Esophagus muscularis mucosa (tissue), 4 donors: ENCODE measurements around the gene ZDHHC24. TPM values are rescaled to one million over a fixed set of nuclear protein-coding genes. Genes with fewer than 3 reads are reported as not detected.

ENCODE experiments used
- DNase-seq: peaks from one replicate; pipeline ENCODE4 v3.0.0-alpha.2; 2017; ENCODE audit errors: extremely low spot score
- H3K27ac ChIP-seq, 4 donors: fragments of 200-600 bp; sonication (generic); replicated peaks in 1 of 4; 1 replicate in 3 of 4; 2 replicates in 1 of 4; pipeline ENCODE4 v1.5.1; 2016 to 2019; ENCODE audit warnings: mild to moderate bottlenecking in 1 of 4
- H3K27me3 ChIP-seq, 4 donors: fragments of 200-600 bp; sonication (generic); one replicate each; pipeline versions ENCODE4 v1.5.1 to v1.6.0; 2016 to 2019
- H3K36me3 ChIP-seq, 4 donors: fragments of 200-600 bp; sonication (generic); one replicate each; pipeline ENCODE4 v1.5.1; 2016 to 2019
- H3K4me1 ChIP-seq, 4 donors: fragments of 200-600 bp; sonication (generic); one replicate each; pipeline ENCODE4 v1.5.1; 2016 to 2019
- H3K4me3 ChIP-seq, 4 donors: fragments of 200-600 bp; sonication (generic); 1 replicate in 2 of 4; 2 replicates in 2 of 4; pipeline ENCODE4 v1.5.1; 2016 to 2019; ENCODE audit warnings: mild to moderate bottlenecking in 4 of 4, moderate library complexity in 1 of 4
- H3K9me3 ChIP-seq, 4 donors: fragments of 200-600 bp; sonication (generic); 1 replicate in 3 of 4; 2 replicates in 1 of 4; pipeline ENCODE4 v1.5.1; 2016 to 2019
- CTCF ChIP-seq, 3 experiments: fragments of 200-600 bp in 2 of 3; fragments of 450-650 bp in 1 of 3; sonication (generic) in 2 of 3; IDR thresholded peaks; one replicate each; pipeline ENCODE4 v1.5.1; 2017 to 2019; ENCODE audit warnings: antibody characterized with exemption in 3 of 3, mild to moderate bottlenecking in 2 of 3, moderate library complexity in 1 of 3
- EP300 ChIP-seq: sonication (generic); formaldehyde crosslinking; IDR thresholded peaks from one replicate; pipeline ENCODE4 v1.6.1; 2017; ENCODE audit warnings: antibody characterized with exemption
- POLR2A ChIP-seq: fragments of 450-650 bp; IDR thresholded peaks from one replicate; pipeline ENCODE4 v1.6.1; 2017; ENCODE audit warnings: antibody characterized with exemption, moderate library complexity, mild to moderate bottlenecking, low read depth
- POLR2AphosphoS5 ChIP-seq, 2 donors: sonication (generic); formaldehyde crosslinking; IDR thresholded peaks; one replicate each; pipeline ENCODE4 v1.6.1; 2017; ENCODE audit warnings: antibody characterized with exemption in 2 of 2
- WGBS: methylation state at CpG from one replicate; pipeline ENCODE4 v1.1.5; 2018; 5-methylcytosine and 5-hydroxymethylcytosine counted together
- intact Hi-C: fragments of 100-400 bp; cut with DNase I; formaldehyde crosslinking; loops from one replicate; pipeline ENCODE4 v1.15.1; 2023
- total RNA-seq, 4 donors: library from RNA; depleted of rRNA; stranded (reverse); fragments of >200 nt; gene quantifications; one replicate each; pipeline versions ENCODE4 v1.1.0 to v1.2.1, GENCODE V29; 2016

Gene ZDHHC24
- total RNA-seq, 4 donors from 2014 or later = 7.6 to 16.2 (median 12.2) TPM

DNA sequence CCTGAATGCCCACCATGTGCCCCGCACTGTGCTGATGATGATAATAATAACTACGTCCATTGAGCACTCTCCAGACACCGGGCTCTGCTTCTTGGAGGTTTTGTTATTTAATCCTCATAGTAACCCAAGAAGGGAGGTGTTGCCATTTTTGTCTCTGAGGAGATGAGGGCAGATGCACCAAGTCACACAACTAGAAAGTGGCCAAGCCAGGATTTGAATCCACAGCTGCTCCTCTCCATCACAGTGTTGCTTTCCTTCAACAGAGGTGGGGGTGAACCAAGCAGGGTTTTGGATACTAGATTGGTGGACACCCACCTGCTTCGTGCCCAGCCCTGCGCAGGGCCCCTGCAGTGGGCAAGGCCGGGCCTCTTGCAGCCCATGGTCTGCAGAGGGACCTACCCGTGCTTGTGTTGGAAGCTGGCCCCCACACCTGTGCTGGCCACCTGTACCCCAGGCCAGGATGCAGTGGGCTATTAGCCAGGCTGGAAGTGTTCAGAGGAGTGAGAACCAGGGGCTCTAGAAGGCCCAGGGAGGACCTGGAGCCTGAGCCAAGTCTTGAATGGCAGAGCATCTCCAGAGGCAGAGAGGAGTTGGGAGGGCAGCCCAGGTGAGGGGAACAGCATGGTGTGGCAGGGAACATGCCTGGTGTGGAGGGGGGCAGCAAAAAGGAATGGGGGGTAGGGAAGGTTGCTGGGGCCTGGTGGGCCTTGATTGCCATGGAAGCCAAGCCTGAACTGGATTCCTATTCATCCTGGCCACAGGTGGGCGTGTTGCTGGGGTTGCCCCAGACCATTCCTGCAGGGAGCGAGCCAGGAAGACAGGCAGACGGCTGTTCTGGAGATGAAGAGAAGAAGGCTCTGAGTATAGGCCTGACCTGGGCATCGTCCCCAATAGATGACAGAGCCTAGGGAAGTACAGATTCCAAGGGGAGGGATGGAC lies 68.3 kb downstream of the ZDHHC24 start:
- Histone ChIP-seq H3K36me3 (peaks cover 21 to 43% (median 38%) of the 10 kb centered on the region in 4 donors), H3K27ac (no peak overlapping the region), H3K27me3 (no peaks in the 10 kb centered on the region), H3K4me3 (no peak overlapping the region), H3K4me1 (peaks cover 8 to 27% (median 22%) of the 10 kb centered on the region in 4 donors), H3K9me3 (no peaks in the 10 kb centered on the region)
- intact Hi-C loops = no loop called here
- 87% methylated on average over 11 of the region's 11 CpGs for WGBS
- no peak for TF ChIP-seq CTCF (IDR thresholded peaks at IDR 0.05)
- TF ChIP-seq POLR2A = no peak
- no peak for TF ChIP-seq POLR2AphosphoS5 (IDR thresholded peaks at IDR 0.05)
- TF ChIP-seq EP300 = no peak
- no peak for DNase-seq

- 65% methylated on average over 9 of the region's 9 CpGs for WGBS
- no peaks in the 10 kb centered on the region for H3K27me3 ChIP-seq
- H3K9me3 ChIP-seq = no peaks in the 10 kb centered on the region
- intact Hi-C loops = no loop called here
- H3K4me3 ChIP-seq = no peak overlapping the region
- H3K27ac ChIP-seq = no peak overlapping the region
- peaks cover 8 to 27% (median 22%) of the 10 kb centered on the region in 4 donors for H3K4me1 ChIP-seq
- TF ChIP-seq EP300 (no peak), POLR2AphosphoS5 (IDR thresholded peaks at IDR 0.05) (no peak), POLR2A (no peak), CTCF (IDR thresholded peaks at IDR 0.05) (no peak)
- peaks cover 24 to 48% (median 44%) of the 10 kb centered on the region in 4 donors for H3K36me3 ChIP-seq
- DNase-seq = no peak
These were observed 69.0 kb downstream of the ZDHHC24 start for GRCh38 chr11:66476841-66477251.

DNA sequence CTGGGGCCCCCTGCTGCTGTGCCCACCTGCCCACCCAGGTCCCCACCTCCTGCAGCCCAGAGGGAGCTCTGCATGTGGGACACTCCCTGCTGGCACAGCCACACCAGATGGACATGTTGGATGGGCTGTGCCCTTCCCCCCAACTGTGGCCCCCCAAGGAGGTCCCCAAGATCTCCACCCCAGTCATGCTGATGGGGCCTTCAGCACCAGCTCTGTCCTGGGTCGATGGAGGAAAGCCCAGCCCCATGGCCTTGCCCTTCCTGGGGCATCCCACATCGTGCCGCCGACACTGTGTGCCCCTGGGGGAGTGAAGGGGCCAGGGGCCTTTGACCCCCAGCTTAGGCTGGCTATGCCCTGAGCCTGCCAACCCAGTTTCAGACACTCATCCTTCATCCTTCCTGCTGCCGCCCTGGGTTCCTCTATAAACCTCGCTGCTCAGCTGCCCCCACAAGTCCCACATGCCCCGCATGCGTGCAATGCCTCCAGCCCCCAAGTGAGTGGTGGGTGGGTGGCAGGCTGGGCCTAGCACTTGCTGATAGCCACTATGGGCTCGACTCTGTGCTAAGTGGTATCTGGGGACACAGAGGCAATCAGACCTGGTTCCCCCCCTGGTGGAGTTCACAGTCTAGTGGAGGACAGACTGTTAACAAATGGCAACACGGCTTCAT lies 69.5 kb downstream of the ZDHHC24 start:
- H3K4me3 ChIP-seq = no peak overlapping the region
- H3K4me1 ChIP-seq = peaks cover 8 to 25% (median 21%) of the 10 kb centered on the region in 4 donors
- WGBS = 82% methylated on average over 10 of the region's 10 CpGs
- no peaks in the 10 kb centered on the region for H3K27me3 ChIP-seq
- H3K36me3 ChIP-seq = peaks cover 24 to 54% (median 49%) of the 10 kb centered on the region in 4 donors
- H3K27ac ChIP-seq = no peak overlapping the region
- TF ChIP-seq POLR2A = no peak
- intact Hi-C loops = no loop called here
- no peak for DNase-seq
- no peaks in the 10 kb centered on the region for H3K9me3 ChIP-seq

DNA sequence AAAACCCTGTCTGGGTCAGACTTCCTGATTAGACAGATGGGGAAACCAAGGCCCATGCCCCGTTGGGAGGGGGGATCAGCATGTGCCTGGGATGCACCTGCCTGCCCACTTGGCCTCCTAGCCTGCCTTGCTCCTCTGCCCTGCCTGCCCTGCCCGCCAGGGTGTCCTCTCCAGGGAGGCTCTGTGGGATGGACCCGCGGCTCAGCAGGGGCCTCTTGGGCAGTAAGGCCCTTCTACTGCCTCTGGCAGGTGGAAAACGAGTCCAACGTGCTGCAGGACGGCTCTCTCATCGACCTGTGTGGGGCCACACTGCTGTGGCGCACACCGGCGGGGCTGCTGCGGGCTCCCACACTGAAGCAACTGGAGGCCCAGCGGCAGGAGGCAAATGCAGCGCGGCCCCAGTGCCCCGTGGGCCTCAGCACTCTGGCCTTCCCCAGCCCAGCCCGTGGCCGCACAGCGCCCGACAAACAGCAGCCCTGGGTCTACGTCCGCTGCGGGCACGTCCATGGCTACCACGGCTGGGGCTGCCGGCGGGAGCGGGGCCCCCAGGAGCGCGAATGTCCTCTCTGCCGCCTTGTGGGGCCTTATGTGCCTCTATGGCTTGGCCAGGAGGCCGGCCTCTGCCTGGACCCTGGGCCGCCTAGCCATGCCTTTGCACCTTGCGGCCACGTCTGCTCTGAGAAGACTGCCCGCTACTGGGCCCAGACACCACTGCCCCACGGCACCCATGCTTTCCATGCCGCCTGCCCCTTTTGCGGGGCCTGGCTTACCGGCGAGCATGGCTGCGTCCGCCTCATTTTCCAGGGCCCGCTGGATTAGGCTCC lies 70.3 kb downstream of the ZDHHC24 start:
- TF ChIP-seq CTCF (IDR thresholded peaks at IDR 0.05) (no peak), POLR2AphosphoS5 (IDR thresholded peaks at IDR 0.05) (no peak), EP300 (no peak), POLR2A (no peak)
- DNase-seq = no peak
- Histone ChIP-seq H3K27me3 (no peaks in the 10 kb centered on the region), H3K9me3 (no peaks in the 10 kb centered on the region), H3K4me1 (peaks cover 4 to 17% (median 14%) of the 10 kb centered on the region in 4 donors), H3K36me3 (peaks cover 24 to 58% (median 55%) of the 10 kb centered on the region in 4 donors), H3K27ac (no peak overlapping the region), H3K4me3 (no peak overlapping the region)
- intact Hi-C loops = no loop called here
- 95% methylated on average over 20 of the region's 44 CpGs for WGBS
